Esophagus muscularis mucosa (tissue), 4 donors: ENCODE results near the gene NUP85. TPM values are rescaled to one million over a fixed set of nuclear protein-coding genes. Genes with fewer than 3 reads are reported as not detected.

Source experiments
- DNase-seq: peaks from one replicate; pipeline ENCODE4 v3.0.0-alpha.2; 2017; ENCODE audit errors: extremely low spot score
- H3K27ac ChIP-seq, 4 donors: fragments of 200-600 bp; sonication (generic); replicated peaks in 1 of 4; 1 replicate in 3 of 4; 2 replicates in 1 of 4; pipeline ENCODE4 v1.5.1; 2016 to 2019; ENCODE audit warnings: mild to moderate bottlenecking in 1 of 4
- H3K27me3 ChIP-seq, 4 donors: fragments of 200-600 bp; sonication (generic); one replicate each; pipeline versions ENCODE4 v1.5.1 to v1.6.0; 2016 to 2019
- H3K36me3 ChIP-seq, 4 donors: fragments of 200-600 bp; sonication (generic); one replicate each; pipeline ENCODE4 v1.5.1; 2016 to 2019
- H3K4me1 ChIP-seq, 4 donors: fragments of 200-600 bp; sonication (generic); one replicate each; pipeline ENCODE4 v1.5.1; 2016 to 2019
- H3K4me3 ChIP-seq, 4 donors: fragments of 200-600 bp; sonication (generic); 1 replicate in 2 of 4; 2 replicates in 2 of 4; pipeline ENCODE4 v1.5.1; 2016 to 2019; ENCODE audit warnings: mild to moderate bottlenecking in 4 of 4, moderate library complexity in 1 of 4
- H3K9me3 ChIP-seq, 4 donors: fragments of 200-600 bp; sonication (generic); 1 replicate in 3 of 4; 2 replicates in 1 of 4; pipeline ENCODE4 v1.5.1; 2016 to 2019
- EP300 ChIP-seq: sonication (generic); formaldehyde crosslinking; IDR thresholded peaks from one replicate; pipeline ENCODE4 v1.6.1; 2017; ENCODE audit warnings: antibody characterized with exemption
- POLR2A ChIP-seq: fragments of 450-650 bp; IDR thresholded peaks from one replicate; pipeline ENCODE4 v1.6.1; 2017; ENCODE audit warnings: antibody characterized with exemption, moderate library complexity, mild to moderate bottlenecking, low read depth
- POLR2AphosphoS5 ChIP-seq, 2 donors: sonication (generic); formaldehyde crosslinking; IDR thresholded peaks; one replicate each; pipeline ENCODE4 v1.6.1; 2017; ENCODE audit warnings: antibody characterized with exemption in 2 of 2
- WGBS: methylation state at CpG from one replicate; pipeline ENCODE4 v1.1.5; 2018; 5-methylcytosine and 5-hydroxymethylcytosine counted together
- intact Hi-C: fragments of 100-400 bp; cut with DNase I; formaldehyde crosslinking; loops from one replicate; pipeline ENCODE4 v1.15.1; 2023
- total RNA-seq, 4 donors: library from RNA; depleted of rRNA; stranded (reverse); fragments of >200 nt; gene quantifications; one replicate each; pipeline versions ENCODE4 v1.1.0 to v1.2.1, GENCODE V29; 2016
- TF ChIP-seq, protein P1 (sequence below), 3 experiments: fragments of 200-600 bp in 2 of 3; fragments of 450-650 bp in 1 of 3; sonication (generic) in 2 of 3; IDR thresholded peaks; one replicate each; pipeline ENCODE4 v1.5.1; 2017 to 2019; ENCODE audit warnings: antibody characterized with exemption in 3 of 3, mild to moderate bottlenecking in 2 of 3, moderate library complexity in 1 of 3

NUP85 gene
- total RNA-seq, 4 donors from 2014 or later: 20.4 to 32.4 (median 23.3) TPM

DNA sequence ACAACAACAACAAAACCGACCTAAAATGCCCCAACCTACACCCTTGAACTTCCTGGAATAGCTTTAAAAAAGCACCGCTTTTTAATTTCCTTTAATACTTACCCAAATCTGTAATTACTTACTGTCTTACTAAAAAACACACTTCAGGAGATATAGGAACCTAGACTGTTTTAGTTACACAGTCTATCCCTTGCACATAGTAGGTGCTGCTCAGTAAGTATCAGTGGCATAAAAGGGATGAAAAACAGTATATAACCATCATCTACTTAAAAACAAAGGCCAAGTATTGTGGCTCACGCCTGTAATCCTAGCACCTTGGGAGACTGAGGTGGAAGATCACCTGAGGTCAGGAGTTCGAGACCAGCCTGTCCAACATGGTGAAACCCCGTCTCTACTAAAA is 28.9 kb upstream of the NUP85 start:
- H3K9me3 ChIP-seq: no peaks in the 10 kb centered on the region
- H3K4me1 ChIP-seq: peaks cover 20 to 48% (median 46%) of the 10 kb centered on the region in 4 donors
- 93% methylated on average over 5 of the region's 5 CpGs for WGBS
- no peak overlapping the region for H3K4me3 ChIP-seq
- no peak overlapping the region for H3K27ac ChIP-seq
- intact Hi-C loops: no loop called here
- TF ChIP-seq, protein P1, sequence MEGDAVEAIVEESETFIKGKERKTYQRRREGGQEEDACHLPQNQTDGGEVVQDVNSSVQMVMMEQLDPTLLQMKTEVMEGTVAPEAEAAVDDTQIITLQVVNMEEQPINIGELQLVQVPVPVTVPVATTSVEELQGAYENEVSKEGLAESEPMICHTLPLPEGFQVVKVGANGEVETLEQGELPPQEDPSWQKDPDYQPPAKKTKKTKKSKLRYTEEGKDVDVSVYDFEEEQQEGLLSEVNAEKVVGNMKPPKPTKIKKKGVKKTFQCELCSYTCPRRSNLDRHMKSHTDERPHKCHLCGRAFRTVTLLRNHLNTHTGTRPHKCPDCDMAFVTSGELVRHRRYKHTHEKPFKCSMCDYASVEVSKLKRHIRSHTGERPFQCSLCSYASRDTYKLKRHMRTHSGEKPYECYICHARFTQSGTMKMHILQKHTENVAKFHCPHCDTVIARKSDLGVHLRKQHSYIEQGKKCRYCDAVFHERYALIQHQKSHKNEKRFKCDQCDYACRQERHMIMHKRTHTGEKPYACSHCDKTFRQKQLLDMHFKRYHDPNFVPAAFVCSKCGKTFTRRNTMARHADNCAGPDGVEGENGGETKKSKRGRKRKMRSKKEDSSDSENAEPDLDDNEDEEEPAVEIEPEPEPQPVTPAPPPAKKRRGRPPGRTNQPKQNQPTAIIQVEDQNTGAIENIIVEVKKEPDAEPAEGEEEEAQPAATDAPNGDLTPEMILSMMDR (IDR thresholded peaks at IDR 0.05): no peak
- no peak for TF ChIP-seq POLR2AphosphoS5 (IDR thresholded peaks at IDR 0.05)
- TF ChIP-seq POLR2A: no peak
- TF ChIP-seq EP300: no peak
- no peaks in the 10 kb centered on the region for H3K27me3 ChIP-seq
- no peak for DNase-seq
- peaks cover 34 to 86% (median 69%) of the 10 kb centered on the region in 4 donors for H3K36me3 ChIP-seq

DNA sequence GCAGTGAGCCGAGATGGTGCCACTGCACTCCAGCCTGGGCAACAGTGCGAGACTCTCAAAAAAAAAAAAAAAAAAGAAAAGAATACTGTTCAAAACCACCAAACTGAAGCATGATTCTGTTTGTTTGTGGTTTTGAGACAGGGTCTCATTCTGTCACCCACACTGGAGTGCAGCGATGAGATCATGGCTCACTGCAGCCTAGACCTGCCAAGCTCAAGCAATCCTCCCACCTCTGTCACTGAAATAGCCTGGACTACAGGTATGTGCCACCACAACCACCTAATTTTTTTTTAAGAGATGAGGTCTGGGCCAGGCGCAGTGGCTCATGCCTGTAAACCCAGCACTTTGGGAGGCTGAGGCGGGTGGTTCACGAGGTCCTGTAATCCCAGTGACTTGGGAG is 27.0 kb upstream of the NUP85 start:
- peaks cover 19 to 69% (median 55%) of the 10 kb centered on the region in 4 donors for H3K36me3 ChIP-seq
- no peak overlapping the region for H3K4me3 ChIP-seq
- 94% methylated on average over 6 of the region's 6 CpGs for WGBS
- H3K4me1 ChIP-seq: peaks cover 23 to 46% (median 45%) of the 10 kb centered on the region in 4 donors
- H3K27ac ChIP-seq: no peak overlapping the region
- no peaks in the 10 kb centered on the region for H3K27me3 ChIP-seq
- no peak for DNase-seq
- TF ChIP-seq, protein P1 (IDR thresholded peaks at IDR 0.05): no peak
- no peak for TF ChIP-seq POLR2AphosphoS5 (IDR thresholded peaks at IDR 0.05)
- TF ChIP-seq POLR2A: no peak
- TF ChIP-seq EP300: no peak
- intact Hi-C loops: no loop called here
- no peaks in the 10 kb centered on the region for H3K9me3 ChIP-seq

DNA sequence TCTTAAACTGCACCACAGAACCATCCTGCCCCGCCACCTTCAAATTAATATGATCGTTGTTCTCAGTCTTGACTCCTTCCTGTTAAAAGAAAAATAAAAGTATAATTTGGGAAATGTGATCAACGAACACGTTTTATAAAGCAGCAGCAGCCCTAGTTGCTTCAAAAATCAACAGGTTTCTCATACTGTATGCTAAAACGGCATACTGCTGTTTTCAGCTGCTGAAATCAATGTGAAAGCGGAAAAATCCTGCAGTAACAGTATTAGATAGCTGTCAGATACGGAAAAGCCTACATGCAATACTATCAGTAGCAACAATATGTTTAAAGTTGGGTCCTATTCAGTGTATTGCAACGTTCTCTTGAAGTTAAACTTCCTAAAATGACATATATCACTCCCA is 24.4 kb upstream of the NUP85 start:
- H3K27ac ChIP-seq: peak overlapping the region; percentile 95 to 100 (median 98)
- TF ChIP-seq, protein P1 (IDR thresholded peaks at IDR 0.05): no peak
- no peak for TF ChIP-seq EP300
- no peak for TF ChIP-seq POLR2AphosphoS5 (IDR thresholded peaks at IDR 0.05)
- TF ChIP-seq POLR2A: no peak
- H3K4me3 ChIP-seq: peak overlapping the region; percentile 97 to 100 (median 98)
- intact Hi-C loops: loop anchor here (5.0 kb wide), 1 partner anchor 49 kb away; the partner anchor contains the start of gene NT5C
- no peak for DNase-seq
- no peaks in the 10 kb centered on the region for H3K27me3 ChIP-seq
- WGBS: 8% methylated on average over 7 of the region's 8 CpGs
- H3K4me1 ChIP-seq: peaks cover 25 to 44% (median 39%) of the 10 kb centered on the region in 4 donors
- no peaks in the 10 kb centered on the region for H3K9me3 ChIP-seq
- peaks cover 0 to 42% (median 28%) of the 10 kb centered on the region in 4 donors for H3K36me3 ChIP-seq

DNA sequence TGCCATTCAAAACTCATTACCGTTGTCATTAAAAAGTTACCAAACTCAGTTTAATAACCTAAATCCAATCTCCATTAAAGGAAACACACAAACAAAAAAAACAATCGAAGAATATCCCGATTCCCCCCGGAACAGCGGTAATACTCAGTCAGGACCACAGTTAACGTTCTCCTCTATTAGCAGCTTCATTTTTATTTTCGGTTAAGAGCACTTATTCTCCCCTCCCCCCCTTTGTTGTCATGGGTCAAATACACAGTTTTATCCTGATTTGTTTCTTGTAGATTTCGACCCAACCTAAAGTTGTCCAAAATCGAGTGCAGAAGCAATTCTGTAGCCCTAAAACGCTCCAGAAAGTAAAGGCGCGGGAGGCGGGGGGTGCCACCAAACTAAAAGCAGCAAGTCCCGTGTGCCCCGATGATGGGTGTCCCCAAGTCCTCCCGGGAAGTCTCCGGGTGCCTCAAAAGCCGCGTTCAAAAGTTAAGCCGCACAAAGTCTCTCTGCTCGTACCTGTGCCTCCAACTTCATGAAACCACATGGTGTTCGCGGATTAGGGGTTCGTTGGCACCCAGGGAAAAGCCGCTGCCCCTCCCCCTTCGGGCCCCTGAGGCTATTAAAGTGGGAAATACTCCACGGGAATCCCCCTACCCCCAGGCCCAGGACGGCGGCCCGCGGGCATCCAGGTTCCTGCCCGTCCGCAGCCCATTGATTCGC is 23.7 kb upstream of the NUP85 start:
- DNase-seq: no peak
- no peaks in the 10 kb centered on the region for H3K27me3 ChIP-seq
- no peaks in the 10 kb centered on the region for H3K9me3 ChIP-seq
- H3K4me3 ChIP-seq: peak overlapping the region; percentile 97 to 100 (median 98)
- peaks cover 0 to 36% (median 22%) of the 10 kb centered on the region in 4 donors for H3K36me3 ChIP-seq
- H3K4me1 ChIP-seq: peaks cover 25 to 41% (median 39%) of the 10 kb centered on the region in 4 donors
- peak overlapping the region; percentile 95 to 100 (median 98) for H3K27ac ChIP-seq
- intact Hi-C loops: loop anchor here (5.0 kb wide), 1 partner anchor 49 kb away; the partner anchor contains the start of gene NT5C
- under 1% methylated on average over 24 of the region's 34 CpGs for WGBS
- TF ChIP-seq, protein P1 (IDR thresholded peaks at IDR 0.05): no peak
- TF ChIP-seq EP300: no peak
- no peak for TF ChIP-seq POLR2AphosphoS5 (IDR thresholded peaks at IDR 0.05)
- no peak for TF ChIP-seq POLR2A
